Stomach (tissue), 9 donors: ENCODE measurements around the gene PALLD. TPM values are rescaled to one million over a fixed set of nuclear protein-coding genes. Genes with fewer than 3 reads are reported as not detected.

Experiments
- DNase-seq, 2 donors: peaks; one replicate each; pipeline versions ENCODE4 v3.0.0 to v3.0.0-alpha.2; 2013 to 2019
- H3K27ac ChIP-seq, 5 donors: fragments of 200-600 bp in 4 of 5; sonication (generic) in 4 of 5; one replicate each; pipeline ENCODE4 v1.5.1; 2013 to 2019; ENCODE audit warnings: mild to moderate bottlenecking in 1 of 5, moderate library complexity in 1 of 5
- H3K27me3 ChIP-seq, 3 donors: fragments of 200-600 bp; sonication (generic); one replicate each; pipeline ENCODE4 v1.5.1; 2017 to 2019; ENCODE audit warnings: mixed run types in 1 of 3
- H3K36me3 ChIP-seq, 4 donors: fragments of 200-600 bp; sonication (generic); 1 replicate in 3 of 4; 2 replicates in 1 of 4; pipeline ENCODE4 v1.5.1; 2016 to 2019
- H3K4me1 ChIP-seq, 4 donors: fragments of 200-600 bp; sonication (generic); one replicate each; pipeline ENCODE4 v1.5.1; 2016 to 2019
- H3K4me3 ChIP-seq, 4 donors: fragments of 200-600 bp; sonication (generic) in 3 of 4; one replicate each; pipeline ENCODE4 v1.5.1; 2016 to 2019; ENCODE audit warnings: mild to moderate bottlenecking in 1 of 4
- H3K9me3 ChIP-seq, 4 donors: fragments of 200-600 bp; sonication (generic); one replicate each; pipeline ENCODE4 v1.5.1; 2016 to 2019
- CTCF ChIP-seq, 7 experiments: fragments of 450-650 bp in 4 of 7; fragments of 200-600 bp in 3 of 7; sonication (generic) in 3 of 7; IDR thresholded peaks; one replicate each; pipeline ENCODE4 v1.5.1; 2016 to 2019; ENCODE audit warnings: antibody characterized with exemption in 7 of 7, control low read depth in 2 of 7, mild to moderate bottlenecking in 1 of 7
- EP300 ChIP-seq: sonication (generic); formaldehyde crosslinking; IDR thresholded peaks from one replicate; pipeline ENCODE4 v1.6.1; 2017; ENCODE audit warnings: antibody characterized with exemption
- POLR2A ChIP-seq, 4 donors: fragments of 450-650 bp; IDR thresholded peaks; one replicate each; pipeline ENCODE4 v1.6.1; 2016; ENCODE audit warnings: antibody characterized with exemption in 4 of 4, control low read depth in 2 of 4, mild to moderate bottlenecking in 1 of 4, moderate library complexity in 1 of 4
- POLR2AphosphoS5 ChIP-seq, 3 donors: sonication (generic); formaldehyde crosslinking; IDR thresholded peaks; one replicate each; pipeline ENCODE4 v1.6.1; 2016; ENCODE audit warnings: antibody characterized with exemption in 3 of 3
- WGBS, 5 donors: extraction: QIAGEN DNeasy Blood & Tissue Kit in 3 of 5; methylation state at CpG; one replicate each; pipeline versions ENCODE4 v1.1.5 to v1.1.7; 2013 to 2018; 5-methylcytosine and 5-hydroxymethylcytosine counted together
- intact Hi-C: fragments of 100-400 bp; cut with DNase I; formaldehyde crosslinking; loops from one replicate; pipeline ENCODE4 v1.15.1; 2023; ENCODE audit warnings: low total_unique reads
- polyA plus RNA-seq, 3 donors: library from polyadenylated mRNA; stranded (reverse); fragments of 200-250 nt; gene quantifications; one replicate each; pipeline ENCODE4 v1.2.3, GENCODE V29; 2013
- total RNA-seq, 5 donors: library from RNA; depleted of rRNA; stranded (reverse); fragments of >200 nt; gene quantifications; one replicate each; pipeline versions ENCODE4 v1.1.0 to v1.2.3, GENCODE V29; 2014 to 2016
- donor health status: healthy with polysubstance abuse.
- donor health status: Bipolar disorder and iron deficiency.
- donor health status: healthy.

Gene PALLD
- total and polyA plus RNA-seq, 8 donors = 75.9 to 984 (median 206) TPM

GRCh38 chr4:168880072-168880675 is 383.3 kb downstream of the PALLD start:
- DNase-seq = no peak
- H3K36me3 ChIP-seq = peaks cover 0 to 30% (median 19%) of the 10 kb centered on the region in 4 donors
- peaks cover 0 to 9% (median 0%) of the 10 kb centered on the region in 3 donors for H3K27me3 ChIP-seq
- 65 to 69% (median 68%) methylated on average over 6 of the region's 6 CpGs for WGBS, 5 donors
- no peaks in the 10 kb centered on the region for H3K9me3 ChIP-seq
- peak overlapping the region in 3 of 5 donors; percentile 57 to 87 (median 82) for H3K27ac ChIP-seq
- H3K4me3 ChIP-seq = no peak overlapping the region
- H3K4me1 ChIP-seq = peaks cover 15 to 84% (median 52%) of the 10 kb centered on the region in 4 donors
- TF ChIP-seq EP300 (no peak), POLR2A (IDR thresholded peaks at IDR 0.05) (no peak), POLR2AphosphoS5 (IDR thresholded peaks at IDR 0.05) (no peak), CTCF (IDR thresholded peaks at IDR 0.05) (no peak)
- intact Hi-C loops = no loop called here

- peaks cover 0 to 9% (median 0%) of the 10 kb centered on the region in 3 donors for H3K27me3 ChIP-seq
- peaks cover 0 to 35% (median 19%) of the 10 kb centered on the region in 4 donors for H3K36me3 ChIP-seq
- no peaks in the 10 kb centered on the region for H3K9me3 ChIP-seq
- intact Hi-C loops = no loop called here
- 71 to 79% (median 78%) methylated on average over 8 of the region's 8 CpGs for WGBS, 5 donors
- no peak for TF ChIP-seq POLR2AphosphoS5 (IDR thresholded peaks at IDR 0.05)
- no peak for TF ChIP-seq POLR2A (IDR thresholded peaks at IDR 0.05)
- TF ChIP-seq EP300 = no peak
- no peak for TF ChIP-seq CTCF (IDR thresholded peaks at IDR 0.05)
- H3K27ac ChIP-seq = peak overlapping the region in 4 of 5 donors; percentile 7 to 87 (median 70)
- peaks cover 15 to 87% (median 54%) of the 10 kb centered on the region in 4 donors for H3K4me1 ChIP-seq
- H3K4me3 ChIP-seq = no peak overlapping the region
- DNase-seq = no peak
These were observed 384.2 kb downstream of the PALLD start for GRCh38 chr4:168880811-168881595.

- intact Hi-C loops = no loop called here
- 88 to 95% (median 91%) methylated on average over 7 of the region's 7 CpGs for WGBS, 5 donors
- TF ChIP-seq POLR2AphosphoS5 (IDR thresholded peaks at IDR 0.05) = no peak
- no peak for TF ChIP-seq POLR2A (IDR thresholded peaks at IDR 0.05)
- no peak for TF ChIP-seq CTCF (IDR thresholded peaks at IDR 0.05)
These were observed 385.0 kb downstream of the PALLD start for GRCh38 chr4:168881781-168882420.

GRCh38 chr4:168882650-168883233 is 385.9 kb downstream of the PALLD start:
- H3K27me3 ChIP-seq = peaks cover 0 to 5% (median 0%) of the 10 kb centered on the region in 3 donors
- peak overlapping the region in 2 of 5 donors; percentile 11 to 87 for H3K27ac ChIP-seq
- no peaks in the 10 kb centered on the region for H3K9me3 ChIP-seq
- peaks cover 15 to 91% (median 50%) of the 10 kb centered on the region in 4 donors for H3K4me1 ChIP-seq
- no peak overlapping the region for H3K4me3 ChIP-seq
- WGBS, 5 donors = 84 to 93% (median 88%) methylated on average over 9 of the region's 9 CpGs
- peaks cover 0 to 35% (median 19%) of the 10 kb centered on the region in 4 donors for H3K36me3 ChIP-seq
- TF ChIP-seq EP300 (no peak), CTCF (IDR thresholded peaks at IDR 0.05) (no peak), POLR2A (IDR thresholded peaks at IDR 0.05) (no peak), POLR2AphosphoS5 (IDR thresholded peaks at IDR 0.05) (no peak)
- no peak for DNase-seq
- intact Hi-C loops = no loop called here

More at GRCh38 chr4:168881781-168882420, 385.0 kb downstream of the PALLD start:
- H3K27ac ChIP-seq = peak overlapping the region in 3 of 5 donors; percentile 14 to 87 (median 82)
- no peak for DNase-seq
- H3K9me3 ChIP-seq = no peaks in the 10 kb centered on the region
- H3K36me3 ChIP-seq = peaks cover 0 to 35% (median 19%) of the 10 kb centered on the region in 4 donors
- no peak overlapping the region for H3K4me3 ChIP-seq
- H3K4me1 ChIP-seq = peaks cover 15 to 90% (median 52%) of the 10 kb centered on the region in 4 donors
- H3K27me3 ChIP-seq = peaks cover 0 to 9% (median 0%) of the 10 kb centered on the region in 3 donors
